NCI-H446 treated with DMSO at 0.1 percent for 48 hours (cell line): ENCODE data around the gene PDE11A.

Experiments
- DNase-seq: peaks from one replicate; lab custom pipeline; 2025; lab: John Stamatoyannopoulos, UW

PDE11A gene

GRCh38 chr2:177923323-177923722 lies 149.3 kb downstream of the PDE11A start:
- no peak for DNase-seq

GRCh38 chr2:177921726-177922125 lies 150.9 kb downstream of the PDE11A start:
- DNase-seq = no peak

- no peak for DNase-seq
Measured at GRCh38 chr2:177917169-177917568, 155.4 kb downstream of the PDE11A start.

- DNase-seq = no peak
Measured at GRCh38 chr2:177916342-177916741, 156.2 kb downstream of the PDE11A start.

GRCh38 chr2:177914247-177914646 lies 158.3 kb downstream of the PDE11A start:
- no peak for DNase-seq

- no peak for DNase-seq
Measured at GRCh38 chr2:177909962-177910361, 162.6 kb downstream of the PDE11A start.

- DNase-seq = no peak
Measured at GRCh38 chr2:177908824-177909223, 163.8 kb downstream of the PDE11A start.

GRCh38 chr2:177908182-177908581 lies 164.4 kb downstream of the PDE11A start:
- DNase-seq = no peak

- DNase-seq = no peak
Measured at GRCh38 chr2:177906041-177906718, 166.4 kb downstream of the PDE11A start.

GRCh38 chr2:177905640-177906039 lies 166.9 kb downstream of the PDE11A start:
- no peak for DNase-seq

- no peak for DNase-seq
Measured at GRCh38 chr2:177902395-177903163, 170.0 kb downstream of the PDE11A start.

GRCh38 chr2:177900082-177900481 lies 172.5 kb downstream of the PDE11A start:
- no peak for DNase-seq

- DNase-seq = no peak
Measured at GRCh38 chr2:177897278-177897677, 175.3 kb downstream of the PDE11A start.

- DNase-seq = no peak
Measured at GRCh38 chr2:177896587-177896986, 176.0 kb downstream of the PDE11A start.

GRCh38 chr2:177894546-177894945 lies 178.0 kb downstream of the PDE11A start:
- DNase-seq = no peak

GRCh38 chr2:177893880-177894279 lies 178.7 kb downstream of the PDE11A start:
- DNase-seq = no peak

- no peak for DNase-seq
Measured at GRCh38 chr2:177891533-177891932, 181.0 kb downstream of the PDE11A start.

- no peak for DNase-seq
Measured at GRCh38 chr2:177889818-177890460, 182.6 kb downstream of the PDE11A start.

- DNase-seq = no peak
Measured at GRCh38 chr2:177888581-177888980, 184.0 kb downstream of the PDE11A start.

GRCh38 chr2:177887722-177888121 lies 184.9 kb downstream of the PDE11A start:
- DNase-seq = no peak

- DNase-seq = no peak
Measured at GRCh38 chr2:177886824-177887223, 185.8 kb downstream of the PDE11A start.

GRCh38 chr2:177885828-177886466 lies 186.6 kb downstream of the PDE11A start:
- DNase-seq = no peak

- no peak for DNase-seq
Measured at GRCh38 chr2:177883177-177883576, 189.4 kb downstream of the PDE11A start.
